ENCODE results near the gene PCBP3.

Gene PCBP3

DNA sequence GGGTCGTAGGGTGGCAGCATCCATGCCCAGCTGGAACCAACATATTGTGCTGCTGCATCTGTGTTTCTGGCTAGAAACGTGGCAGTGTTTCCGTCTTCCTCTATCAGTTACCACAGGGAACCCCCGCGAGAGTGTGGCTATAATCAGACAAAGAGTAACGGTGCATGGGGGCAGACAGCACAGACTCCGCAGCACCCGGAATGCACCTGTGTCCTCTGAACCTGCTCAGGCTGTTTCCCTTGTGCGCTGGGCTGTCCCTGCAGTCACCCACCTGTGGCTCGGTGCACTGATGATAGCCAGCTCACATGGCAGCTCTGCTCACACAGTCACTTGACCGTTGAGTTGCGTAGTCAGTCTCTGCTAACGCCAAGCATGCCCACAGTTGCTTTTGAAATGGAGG is 11.4 kb upstream of the PCBP3 start:
- no peak for DNase-seq (ENCODE audit: low read depth)
- no peak overlapping the region for H3K4me3 ChIP-seq (replicated peaks; ENCODE audit: low read depth, low read length)
- TF ChIP-seq CTCF (IDR thresholded peaks at IDR 0.05; ENCODE audit: low read length, missing control alignments), result no peak

DNA sequence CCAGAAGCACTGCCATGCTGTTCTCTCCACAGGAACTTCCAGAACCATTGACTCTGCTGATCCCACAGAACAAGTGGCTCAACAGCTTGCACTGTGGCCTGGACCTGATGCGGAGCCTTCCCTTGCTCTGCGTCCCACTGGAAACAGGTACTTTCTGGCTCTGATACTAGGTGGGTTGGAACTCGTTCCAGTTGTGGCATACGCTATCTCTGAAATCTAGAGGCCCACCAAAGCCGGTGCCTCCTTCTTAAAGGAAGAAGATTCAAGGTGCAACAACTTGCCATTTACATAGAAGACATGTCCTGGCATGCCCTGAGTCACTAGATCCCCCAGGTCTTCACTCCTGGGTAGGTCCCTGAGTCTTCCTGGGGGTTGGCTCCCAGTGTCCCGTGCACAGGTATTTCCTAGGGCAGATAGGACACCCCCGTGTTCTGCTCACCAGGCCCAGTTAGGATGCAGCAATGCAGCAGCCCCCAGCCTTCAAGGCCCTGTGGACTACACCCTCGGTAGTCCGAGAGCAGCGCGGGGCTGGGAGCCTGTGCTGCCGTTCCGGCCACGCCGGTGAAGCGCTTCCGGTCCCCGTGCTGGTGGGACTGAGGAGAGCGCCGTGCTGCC is 10.8 kb upstream of the PCBP3 start:
- no peak for DNase-seq (ENCODE audit: low read depth)
- TF ChIP-seq CTCF (IDR thresholded peaks at IDR 0.05; ENCODE audit: low read length, missing control alignments), result no peak

DNA sequence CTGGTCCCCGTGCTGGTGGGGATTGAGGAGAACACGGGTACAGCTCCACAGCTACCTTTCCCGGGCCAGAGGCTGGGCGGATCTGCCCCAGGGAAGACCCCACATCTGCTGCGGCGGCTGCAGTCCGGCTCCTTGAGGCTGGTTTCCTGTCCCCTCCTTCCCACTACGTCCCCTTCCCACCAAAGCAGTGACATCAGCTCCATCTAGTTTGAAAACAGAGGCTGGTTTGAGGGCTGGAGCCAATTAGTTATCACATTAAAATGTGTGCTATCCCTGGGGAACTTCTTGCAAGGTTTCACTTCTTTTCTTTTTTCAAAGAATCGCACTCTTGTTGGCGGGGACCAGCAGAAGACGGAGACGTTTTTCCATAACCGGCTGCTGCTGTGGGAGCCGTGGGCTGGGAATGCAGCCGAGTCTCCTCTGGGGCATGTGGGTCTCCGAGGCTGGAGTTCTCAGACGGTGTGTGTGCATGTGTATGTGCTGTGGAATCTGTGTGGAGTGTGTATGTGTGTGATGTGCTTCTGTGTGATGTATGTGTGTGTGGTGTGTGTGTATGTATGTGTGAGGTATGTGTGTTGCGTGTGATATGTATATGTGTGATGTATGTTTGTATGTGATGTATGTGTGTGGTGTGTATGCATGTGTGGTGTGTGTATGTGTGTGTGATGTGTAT is 8.9 kb upstream of the PCBP3 start:
- peak; percentile 33 for DNase-seq (ENCODE audit: low read depth)
- H3K4me3 ChIP-seq (replicated peaks; ENCODE audit: low read depth, low read length), result no peak overlapping the region
- TF ChIP-seq CTCF (IDR thresholded peaks at IDR 0.05; ENCODE audit: low read length, missing control alignments), result no peak

More for the DNA sequence above, 10.8 kb upstream of the PCBP3 start:
- H3K4me3 ChIP-seq (replicated peaks; ENCODE audit: low read depth, low read length), result no peak overlapping the region

DNA sequence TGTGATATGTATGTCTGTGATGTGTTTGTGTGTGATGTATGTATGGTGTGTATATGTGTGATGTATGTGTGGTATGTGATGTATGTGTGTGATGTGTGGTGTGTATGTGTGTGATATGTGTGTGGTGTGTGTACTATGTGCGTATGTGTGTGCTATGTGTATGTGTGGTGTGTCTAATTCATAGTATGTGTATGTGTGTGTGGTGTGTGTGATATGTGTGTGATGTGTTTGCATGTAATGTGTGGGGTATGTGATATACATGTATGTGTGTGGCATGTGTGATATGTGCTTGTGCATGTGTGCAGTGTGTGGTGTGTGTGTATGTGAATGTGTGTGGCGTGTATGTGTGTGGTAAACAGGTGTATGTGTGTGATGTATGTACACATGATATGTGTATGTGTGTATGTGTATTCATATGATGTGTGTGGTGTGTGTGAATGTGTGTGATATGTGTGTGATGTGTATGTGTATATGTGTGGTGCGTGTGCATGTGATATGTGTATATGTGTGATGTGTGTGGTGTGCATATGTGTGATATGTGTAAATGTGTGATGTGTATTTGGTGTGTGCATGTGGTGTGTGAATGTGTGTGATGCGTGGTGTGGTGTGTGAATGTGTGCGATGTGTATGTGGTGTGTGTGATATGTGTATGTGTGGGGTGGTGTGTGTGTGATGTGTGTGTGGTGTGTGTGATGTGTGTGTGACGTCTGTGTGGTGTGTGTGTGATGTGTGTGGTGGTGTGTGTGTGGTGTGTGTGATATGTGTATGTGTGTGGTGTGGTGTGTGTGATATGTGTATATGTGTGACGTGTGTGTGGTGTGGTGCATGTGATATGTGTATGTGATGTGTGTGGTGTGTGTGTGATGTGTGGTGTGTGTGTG is 8.0 kb upstream of the PCBP3 start:
- DNase-seq (ENCODE audit: low read depth), result no peak
- no peak for TF ChIP-seq CTCF (IDR thresholded peaks at IDR 0.05; ENCODE audit: low read length, missing control alignments)
- no peak overlapping the region for H3K4me3 ChIP-seq (replicated peaks; ENCODE audit: low read depth, low read length)

DNA sequence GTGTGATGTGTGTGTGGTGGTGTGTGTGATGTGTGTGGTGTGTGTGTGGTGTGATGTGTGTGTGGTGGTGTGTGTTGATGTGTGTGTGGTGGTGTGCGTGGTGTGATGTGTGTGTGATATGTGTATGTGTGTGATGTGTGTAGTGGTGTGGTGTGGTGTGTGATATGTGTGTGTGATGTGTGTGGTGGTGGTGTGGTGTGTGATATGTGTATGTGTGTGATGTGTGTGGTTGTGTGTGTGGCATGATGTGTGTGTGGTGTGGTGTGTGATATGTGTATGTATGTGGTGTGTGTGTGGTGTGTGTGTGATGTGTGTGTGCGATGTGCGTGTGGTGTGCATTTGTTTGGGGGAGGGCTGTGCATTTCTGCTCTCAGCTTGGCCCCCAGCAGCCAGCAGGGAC is 7.1 kb upstream of the PCBP3 start:
- no peak for TF ChIP-seq CTCF (IDR thresholded peaks at IDR 0.05; ENCODE audit: low read length, missing control alignments)
- no peak for DNase-seq (ENCODE audit: low read depth)
- no peak overlapping the region for H3K4me3 ChIP-seq (replicated peaks; ENCODE audit: low read depth, low read length)

- no peak for DNase-seq (ENCODE audit: low read depth)
- H3K4me3 ChIP-seq (replicated peaks; ENCODE audit: low read depth, low read length), result no peak overlapping the region
- TF ChIP-seq CTCF (IDR thresholded peaks at IDR 0.05; ENCODE audit: low read length, missing control alignments), result no peak
Observed at GRCh38 chr21:45636951-45637646, 6.4 kb upstream of the PCBP3 start.
